Smooth muscle cell (in vitro differentiated cells): Measurements from ENCODE around the gene FOXP4. TPM values are rescaled to one million over a fixed set of nuclear protein-coding genes. Genes with fewer than 3 reads are reported as not detected.

ENCODE experiments used
- DNase-seq: peaks from one replicate; lab custom pipeline; 2025; ENCODE audit not compliant: unreplicated experiment; lab: John Stamatoyannopoulos, UW
- H2AFZ ChIP-seq: fragments of 200-600 bp; sonication (generic); 2 replicates; pipeline ENCODE4 v1.6.0; 2016; ENCODE audit warnings: antibody characterized with exemption, low read depth, mild to moderate bottlenecking
- H3F3A ChIP-seq: fragments of 200-600 bp; sonication (generic); 2 replicates; pipeline ENCODE4 v1.6.0; 2017; ENCODE audit warnings: antibody characterized with exemption, low read depth
- H3K27ac ChIP-seq: fragments of 200-600 bp; sonication (generic); 2 replicates; pipeline ENCODE4 v1.5.1; 2016; ENCODE audit warnings: low read depth, mild to moderate bottlenecking
- H3K27me3 ChIP-seq: fragments of 200-600 bp; sonication (generic); 2 replicates; pipeline ENCODE4 v1.6.1; 2016; ENCODE audit warnings: low read depth, mild to moderate bottlenecking
- H3K36me3 ChIP-seq: fragments of 200-600 bp; sonication (generic); 2 replicates; pipeline ENCODE4 v1.5.1; 2016; ENCODE audit warnings: low read depth
- H3K4me1 ChIP-seq: fragments of 200-600 bp; sonication (generic); 2 replicates; pipeline ENCODE4 v1.5.1; 2016; ENCODE audit warnings: low read depth
- H3K4me2 ChIP-seq: fragments of 200-600 bp; sonication (generic); 2 replicates; pipeline ENCODE4 v1.6.0; 2016; ENCODE audit warnings: mild to moderate bottlenecking
- H3K4me3 ChIP-seq: fragments of 200-600 bp; sonication (generic); 2 replicates; pipeline ENCODE4 v1.5.1; 2016; ENCODE audit warnings: mild to moderate bottlenecking
- H3K79me2 ChIP-seq: fragments of 200-600 bp; sonication (generic); 2 replicates; pipeline ENCODE4 v1.6.0; 2016; ENCODE audit warnings: low read depth, mild to moderate bottlenecking
- H3K9ac ChIP-seq: fragments of 200-600 bp; sonication (generic); 2 replicates; pipeline ENCODE4 v1.6.0; 2016; ENCODE audit warnings: low read depth
- H3K9me3 ChIP-seq: fragments of 200-600 bp; sonication (generic); replicated peaks from 2 replicates; pipeline ENCODE4 v1.5.1; 2016; ENCODE audit warnings: low read depth
- H4K20me1 ChIP-seq: fragments of 200-600 bp; sonication (generic); 2 replicates; pipeline ENCODE4 v1.6.0; 2016; ENCODE audit warnings: low read depth
- WGBS: methylation state at CpG from one replicate; pipeline ENCODE4 v1.1.7; 2016; ENCODE audit warnings: low lambda C conversion rate; 5-methylcytosine and 5-hydroxymethylcytosine counted together
- polyA plus RNA-seq: library from polyadenylated mRNA; unstranded; fragments of >200 nt; fragmentation: Nextera tagmentation; extraction: Ambion mirVana; gene quantifications from 2 replicates; pipeline ENCODE4 v1.2.1, GENCODE V29; 2016
- total RNA-seq: library from RNA; depleted of rRNA; stranded (reverse); fragments of >200 nt; gene quantifications from 2 replicates; pipeline ENCODE4 v1.2.3, GENCODE V29; 2014
- TF ChIP-seq, protein P1 (sequence below): fragments of 200-600 bp; sonication (generic); IDR thresholded peaks from 2 replicates; pipeline ENCODE4 v1.5.1; 2017; ENCODE audit warnings: borderline replicate concordance, mild to moderate bottlenecking, antibody characterized with exemption; ENCODE audit not compliant: insufficient read depth, poor library complexity, severe bottlenecking

The FOXP4 gene
- total and polyA plus RNA-seq, 2 experiments from 2014 or later = 5.3 to 31.9 TPM

DNA sequence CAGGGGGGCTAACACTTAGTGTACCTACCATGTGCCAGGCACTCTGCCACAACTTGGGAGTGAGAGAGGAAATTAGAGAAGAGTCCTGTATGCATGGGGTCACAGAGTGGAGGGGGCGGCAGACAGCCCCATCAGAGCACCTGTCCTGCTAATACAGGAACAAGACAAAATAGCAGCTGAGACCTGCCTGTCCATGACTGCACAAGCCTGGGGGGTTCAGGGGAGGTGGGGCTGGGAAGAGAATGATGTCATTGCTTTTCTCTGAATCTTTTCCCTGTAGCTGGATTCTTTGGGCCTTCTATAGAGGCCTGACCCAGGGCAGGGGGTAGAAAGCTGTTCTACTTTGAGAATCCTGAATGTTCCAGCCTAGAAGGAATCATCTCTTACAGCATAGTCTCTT is 37.4 kb downstream of the FOXP4 start:
- H3K4me1 ChIP-seq = peaks cover 17% of the 10 kb centered on the region
- no peaks in the 10 kb centered on the region for H3K9me3 ChIP-seq
- no peak overlapping the region for H3K27ac ChIP-seq
- no peak overlapping the region for H3K4me2 ChIP-seq
- DNase-seq = no peak
- H3K9ac ChIP-seq = no peak overlapping the region
- no peak overlapping the region for H2AFZ ChIP-seq
- H3F3A ChIP-seq = peaks cover 20% of the 10 kb centered on the region
- H3K27me3 ChIP-seq = no peaks in the 10 kb centered on the region
- H4K20me1 ChIP-seq = peaks cover 3% of the 10 kb centered on the region
- H3K36me3 ChIP-seq = no peaks in the 10 kb centered on the region
- H3K79me2 ChIP-seq = no peaks in the 10 kb centered on the region
- TF ChIP-seq, protein P1, sequence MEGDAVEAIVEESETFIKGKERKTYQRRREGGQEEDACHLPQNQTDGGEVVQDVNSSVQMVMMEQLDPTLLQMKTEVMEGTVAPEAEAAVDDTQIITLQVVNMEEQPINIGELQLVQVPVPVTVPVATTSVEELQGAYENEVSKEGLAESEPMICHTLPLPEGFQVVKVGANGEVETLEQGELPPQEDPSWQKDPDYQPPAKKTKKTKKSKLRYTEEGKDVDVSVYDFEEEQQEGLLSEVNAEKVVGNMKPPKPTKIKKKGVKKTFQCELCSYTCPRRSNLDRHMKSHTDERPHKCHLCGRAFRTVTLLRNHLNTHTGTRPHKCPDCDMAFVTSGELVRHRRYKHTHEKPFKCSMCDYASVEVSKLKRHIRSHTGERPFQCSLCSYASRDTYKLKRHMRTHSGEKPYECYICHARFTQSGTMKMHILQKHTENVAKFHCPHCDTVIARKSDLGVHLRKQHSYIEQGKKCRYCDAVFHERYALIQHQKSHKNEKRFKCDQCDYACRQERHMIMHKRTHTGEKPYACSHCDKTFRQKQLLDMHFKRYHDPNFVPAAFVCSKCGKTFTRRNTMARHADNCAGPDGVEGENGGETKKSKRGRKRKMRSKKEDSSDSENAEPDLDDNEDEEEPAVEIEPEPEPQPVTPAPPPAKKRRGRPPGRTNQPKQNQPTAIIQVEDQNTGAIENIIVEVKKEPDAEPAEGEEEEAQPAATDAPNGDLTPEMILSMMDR = no peak
- no peak overlapping the region for H3K4me3 ChIP-seq
- 100% methylated on average over 1 of the region's 1 CpG for WGBS

DNA sequence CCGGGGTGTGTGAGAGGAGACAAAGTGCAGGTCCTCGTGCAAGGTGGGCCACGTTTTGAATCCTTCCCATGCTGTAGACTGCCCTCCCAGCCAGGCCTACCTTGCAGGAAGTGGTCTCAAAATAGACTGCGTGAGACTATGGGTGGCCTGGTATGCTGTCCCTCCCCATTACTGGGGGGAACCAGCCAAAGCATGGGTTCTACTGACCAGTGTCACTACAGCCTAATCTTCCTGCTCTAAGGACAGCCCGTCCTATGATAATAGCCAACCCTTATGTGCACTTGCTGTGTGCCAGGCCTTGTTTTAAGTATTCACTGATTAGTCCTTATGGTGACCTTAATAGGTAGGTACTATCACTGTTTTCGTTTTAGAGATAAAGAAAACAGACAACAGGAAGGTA is 38.0 kb downstream of the FOXP4 start:
- WGBS = 84% methylated on average over 6 of the region's 6 CpGs
- no peak overlapping the region for H2AFZ ChIP-seq

DNA sequence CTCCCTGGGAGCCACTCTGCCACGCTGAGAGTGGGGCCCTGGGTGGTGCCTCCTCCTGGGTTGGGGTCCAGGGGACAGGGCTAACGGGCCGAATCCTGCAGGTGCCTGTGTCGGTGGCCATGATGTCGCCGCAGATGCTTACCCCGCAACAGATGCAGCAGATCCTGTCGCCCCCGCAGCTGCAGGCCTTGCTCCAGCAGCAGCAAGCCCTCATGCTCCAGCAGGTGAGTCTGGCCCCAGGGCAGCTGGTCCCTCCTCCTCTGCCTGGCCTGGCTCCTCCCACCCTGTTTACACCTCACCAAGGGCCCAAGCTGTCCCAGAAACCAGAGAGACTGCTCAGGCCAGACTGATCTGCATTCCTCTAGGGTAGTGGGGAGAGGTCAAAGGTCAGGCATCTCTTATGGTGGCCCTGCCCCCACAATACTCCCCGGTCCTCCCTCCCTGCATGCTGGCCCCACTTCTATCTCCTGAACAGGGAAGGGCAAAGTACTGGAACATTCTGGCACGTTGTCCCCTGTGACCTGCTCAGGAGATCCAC is 38.6 kb downstream of the FOXP4 start:
- Histone ChIP-seq H2AFZ (no peak overlapping the region), H3F3A (peaks cover 9% of the 10 kb centered on the region), H3K27ac (no peak overlapping the region), H3K4me3 (no peak overlapping the region), H3K79me2 (no peaks in the 10 kb centered on the region), H3K4me2 (no peak overlapping the region), H4K20me1 (peaks cover 3% of the 10 kb centered on the region), H3K9me3 (no peaks in the 10 kb centered on the region), H3K4me1 (peaks cover 7% of the 10 kb centered on the region), H3K36me3 (no peaks in the 10 kb centered on the region), H3K9ac (no peak overlapping the region), H3K27me3 (no peaks in the 10 kb centered on the region)
- TF ChIP-seq, protein P1 = no peak
- WGBS = 72% methylated on average over 11 of the region's 11 CpGs
- no peak for DNase-seq

More for the DNA sequence above, 38.0 kb downstream of the FOXP4 start:
- peaks cover 3% of the 10 kb centered on the region for H4K20me1 ChIP-seq
- no peaks in the 10 kb centered on the region for H3K79me2 ChIP-seq
- H3K4me2 ChIP-seq = no peak overlapping the region
- no peak for DNase-seq
- H3K9ac ChIP-seq = no peak overlapping the region
- H3K9me3 ChIP-seq = no peaks in the 10 kb centered on the region
- no peaks in the 10 kb centered on the region for H3K36me3 ChIP-seq
- TF ChIP-seq, protein P1 = no peak
- H3K27ac ChIP-seq = no peak overlapping the region
- peaks cover 14% of the 10 kb centered on the region for H3F3A ChIP-seq
- H3K4me1 ChIP-seq = peaks cover 12% of the 10 kb centered on the region
- H3K4me3 ChIP-seq = no peak overlapping the region
- H3K27me3 ChIP-seq = no peaks in the 10 kb centered on the region

DNA sequence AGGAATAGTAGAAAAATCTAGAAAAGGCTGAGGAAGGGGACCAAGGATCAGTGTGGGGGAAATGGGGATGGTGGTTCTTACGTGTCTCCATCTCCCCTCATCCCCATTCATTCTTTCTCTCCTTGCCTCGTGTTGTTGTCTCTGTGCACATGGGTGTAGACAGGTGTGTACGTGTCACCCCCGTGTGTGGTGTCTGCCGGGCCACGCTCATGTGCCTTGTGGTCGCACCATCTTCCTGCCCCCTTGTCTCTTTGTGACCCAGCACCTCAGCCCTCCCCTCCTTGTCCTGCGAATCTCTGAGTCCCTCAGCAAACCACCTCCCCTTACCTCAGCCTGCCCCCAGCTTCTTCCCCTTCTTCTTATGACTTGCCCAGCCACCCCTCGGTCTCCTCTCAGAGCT is 39.4 kb downstream of the FOXP4 start:
- H3K9ac ChIP-seq = no peak overlapping the region
- no peaks in the 10 kb centered on the region for H3K27me3 ChIP-seq
- DNase-seq = no peak
- no peak overlapping the region for H3K4me3 ChIP-seq
- no peak overlapping the region for H2AFZ ChIP-seq
- no peak overlapping the region for H3K4me2 ChIP-seq
- TF ChIP-seq, protein P1 = no peak
- 97% methylated on average over 8 of the region's 9 CpGs for WGBS
- peaks cover 4% of the 10 kb centered on the region for H3K4me1 ChIP-seq
- H3K27ac ChIP-seq = no peak overlapping the region
- no peaks in the 10 kb centered on the region for H3K9me3 ChIP-seq
- H3F3A ChIP-seq = peaks cover 6% of the 10 kb centered on the region
- H3K36me3 ChIP-seq = no peaks in the 10 kb centered on the region
- H4K20me1 ChIP-seq = peaks cover 3% of the 10 kb centered on the region
- no peaks in the 10 kb centered on the region for H3K79me2 ChIP-seq
